K562 (cell line): ENCODE measurements around the gene DGAT2. TPM values are rescaled to one million over a fixed set of nuclear protein-coding genes. Genes with fewer than 3 reads are reported as not detected.

ENCODE experiments used
- AFF1 ChIP-seq, 2 experiments: fragments of 450-650 bp; IDR thresholded peaks; 2 replicates each; pipeline ENCODE4 v1.6.1; 2018; ENCODE audit warnings: mild to moderate bottlenecking in 2 of 2, low read depth in 1 of 2; ENCODE audit not compliant: partially characterized antibody in 2 of 2
- EP300 ChIP-seq: IDR thresholded peaks from 2 replicates; pipeline ENCODE4 v1.6.1; 2012; ENCODE audit warnings: low read length, improper control_type of control experiment
- ILK ChIP-seq: fragments of 450-650 bp; IDR thresholded peaks from 2 replicates; pipeline ENCODE4 v1.6.1; 2016; ENCODE audit warnings: missing genetic modification characterization, low read depth, mild to moderate bottlenecking, missing compliant biosample characterization, moderate library complexity, borderline replicate concordance
- IRF1 ChIP-seq: sonication (generic); formaldehyde crosslinking; IDR thresholded peaks from 2 replicates; pipeline ENCODE4 v1.8.0; 2022; ENCODE audit warnings: missing genetic modification reagents, mild to moderate bottlenecking, borderline replicate concordance
- KDM2B ChIP-seq: fragments of 250-450 bp; sonication (Bioruptor Pico); IDR thresholded peaks from 2 replicates; pipeline ENCODE4 v1.8.0; 2021; ENCODE audit warnings: mild to moderate bottlenecking, moderate library complexity
- MAFF ChIP-seq: IDR thresholded peaks from 2 replicates; pipeline ENCODE4 v1.6.1; 2012; ENCODE audit warnings: low read length, improper control_type of control experiment
- MAFK ChIP-seq: IDR thresholded peaks from 2 replicates; pipeline ENCODE4 v1.6.1; 2011; ENCODE audit warnings: low read length, improper control_type of control experiment
- SMARCE1 ChIP-seq: fragments of 450-650 bp; IDR thresholded peaks from 2 replicates; pipeline ENCODE4 v1.7.1; 2016; ENCODE audit warnings: mild to moderate bottlenecking
- TEAD4 ChIP-seq, 2 experiments: sonication (generic) in 1 of 2; formaldehyde crosslinking in 1 of 2; IDR thresholded peaks; 2 replicates each; pipeline versions ENCODE4 v1.6.1 to v1.8.0; 2012 to 2022; ENCODE audit warnings: borderline replicate concordance in 1 of 2, inconsistent platforms in 1 of 2, low read length in 1 of 2, mild to moderate bottlenecking in 1 of 2, missing genetic modification reagents in 1 of 2
- ZBTB26 ChIP-seq: fragments of 450-650 bp; formaldehyde crosslinking; IDR thresholded peaks from 2 replicates; pipeline ENCODE4 v1.4.0; 2022; ENCODE audit warnings: missing genetic modification characterization
- ZC3H8 ChIP-seq: fragments of 450-650 bp; IDR thresholded peaks from 2 replicates; pipeline ENCODE4 v1.6.1; 2017
- ZSCAN29 ChIP-seq: fragments of 450-650 bp; IDR thresholded peaks from 2 replicates; pipeline ENCODE4 v1.6.1; 2017
- polyA plus RNA-seq, 8 experiments: library from polyadenylated mRNA; depleted of rRNA in 4 of 8; stranded (reverse) in 5 of 8; unstranded in 3 of 8; fragments of >200 nt; fragmentation: Nextera tagmentation in 2 of 8; fragmentation: Illumina TruSeq in 1 of 8; extraction: Ambion mirVana in 2 of 8; extraction: Trizol in 1 of 8; gene quantifications; 2 replicates each; pipeline versions ENCODE4 v1.2.1 to v1.2.3, GENCODE V29; 2011 to 2014; ENCODE audit warnings: inconsistent platforms in 1 of 8, missing spikeins in 1 of 8
- total RNA-seq, 7 experiments: library from RNA; depleted of rRNA in 6 of 7; stranded (reverse); fragments of >200 nt in 6 of 7; fragmentation: Illumina TruSeq in 2 of 7; extraction: Trizol in 2 of 7; gene quantifications; 2 replicates each; pipeline versions ENCODE4 v1.2.1 to v1.2.3, GENCODE V29; 2011 to 2021; ENCODE audit warnings: low replicate concordance in 1 of 7
- TF ChIP-seq, protein P1 (sequence below), 2 experiments: fragments of 450-650 bp; formaldehyde crosslinking in 1 of 2; IDR thresholded peaks; 2 replicates each; pipeline versions ENCODE4 v1.4.0 to v1.6.1; 2014 to 2020; ENCODE audit warnings: mild to moderate bottlenecking in 2 of 2, borderline replicate concordance in 1 of 2, low read depth in 1 of 2

Gene DGAT2
- total and polyA plus RNA-seq, 9 of the 15 experiments (the other 6 are each of a cell fraction or from before 2014, with no cell fraction given) = 0.68 to 2.8 (median 1.8) TPM

DNA sequence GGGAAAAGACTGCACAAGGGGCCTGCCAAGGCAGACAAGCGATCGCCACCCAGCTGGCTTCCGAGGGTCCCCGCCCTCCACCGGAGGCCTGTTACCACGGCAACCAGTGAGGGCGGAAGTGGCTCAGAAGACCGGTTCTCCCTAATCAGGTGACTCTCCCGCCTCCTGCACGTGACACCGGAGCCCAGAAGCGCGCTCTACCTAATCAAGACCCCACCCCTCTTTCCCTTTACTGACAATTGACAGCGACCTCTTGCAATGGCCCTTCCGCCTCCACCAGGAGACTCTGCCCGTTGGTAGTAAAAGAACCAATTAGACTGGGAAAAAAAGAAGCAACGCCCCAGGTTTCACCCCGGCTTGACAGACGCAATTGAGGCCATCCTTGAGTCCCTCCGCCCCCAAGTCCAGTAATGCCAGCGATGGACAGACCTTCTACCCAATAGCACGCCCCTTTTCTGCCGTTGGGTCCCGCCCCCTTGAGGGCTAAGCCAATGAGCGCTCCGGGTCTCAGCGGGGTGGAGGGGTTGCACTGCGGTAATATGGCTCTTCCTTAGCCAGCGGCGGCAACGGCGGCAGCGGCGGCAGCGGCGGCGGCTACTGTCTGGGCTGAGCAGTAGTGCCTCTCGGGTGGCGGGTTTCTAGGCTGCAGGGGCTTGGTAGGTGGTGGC, 46.2 kb downstream of the DGAT2 start, which contains the start of gene UVRAG (continued):
- TF ChIP-seq, protein P1, sequence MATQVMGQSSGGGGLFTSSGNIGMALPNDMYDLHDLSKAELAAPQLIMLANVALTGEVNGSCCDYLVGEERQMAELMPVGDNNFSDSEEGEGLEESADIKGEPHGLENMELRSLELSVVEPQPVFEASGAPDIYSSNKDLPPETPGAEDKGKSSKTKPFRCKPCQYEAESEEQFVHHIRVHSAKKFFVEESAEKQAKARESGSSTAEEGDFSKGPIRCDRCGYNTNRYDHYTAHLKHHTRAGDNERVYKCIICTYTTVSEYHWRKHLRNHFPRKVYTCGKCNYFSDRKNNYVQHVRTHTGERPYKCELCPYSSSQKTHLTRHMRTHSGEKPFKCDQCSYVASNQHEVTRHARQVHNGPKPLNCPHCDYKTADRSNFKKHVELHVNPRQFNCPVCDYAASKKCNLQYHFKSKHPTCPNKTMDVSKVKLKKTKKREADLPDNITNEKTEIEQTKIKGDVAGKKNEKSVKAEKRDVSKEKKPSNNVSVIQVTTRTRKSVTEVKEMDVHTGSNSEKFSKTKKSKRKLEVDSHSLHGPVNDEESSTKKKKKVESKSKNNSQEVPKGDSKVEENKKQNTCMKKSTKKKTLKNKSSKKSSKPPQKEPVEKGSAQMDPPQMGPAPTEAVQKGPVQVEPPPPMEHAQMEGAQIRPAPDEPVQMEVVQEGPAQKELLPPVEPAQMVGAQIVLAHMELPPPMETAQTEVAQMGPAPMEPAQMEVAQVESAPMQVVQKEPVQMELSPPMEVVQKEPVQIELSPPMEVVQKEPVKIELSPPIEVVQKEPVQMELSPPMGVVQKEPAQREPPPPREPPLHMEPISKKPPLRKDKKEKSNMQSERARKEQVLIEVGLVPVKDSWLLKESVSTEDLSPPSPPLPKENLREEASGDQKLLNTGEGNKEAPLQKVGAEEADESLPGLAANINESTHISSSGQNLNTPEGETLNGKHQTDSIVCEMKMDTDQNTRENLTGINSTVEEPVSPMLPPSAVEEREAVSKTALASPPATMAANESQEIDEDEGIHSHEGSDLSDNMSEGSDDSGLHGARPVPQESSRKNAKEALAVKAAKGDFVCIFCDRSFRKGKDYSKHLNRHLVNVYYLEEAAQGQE (IDR thresholded peaks at IDR 0.05; ENCODE audit: borderline replicate concordance) = peak; percentile 96
- TF ChIP-seq, protein P1 (CRISPR knock-in tag; IDR thresholded peaks at IDR 0.05; ENCODE audit: low read depth) = no peak
- TF ChIP-seq TEAD4 (IDR thresholded peaks at IDR 0.05; ENCODE audit: low read length) (no peak), TEAD4 (CRISPR knock-in tag; IDR thresholded peaks at IDR 0.05; ENCODE audit: borderline replicate concordance) (no peak), EP300 (no peak; the same call in 1 of the 2 replicates), ZBTB26 (CRISPR knock-in tag) (no peak), MAFF (no peak), ZC3H8 (no peak), ZSCAN29 (no peak), KDM2B (no peak), ILK (tag) (no peak), SMARCE1 (no peak), AFF1 (IDR thresholded peaks at IDR 0.05; ENCODE audit: low read depth in 1 of 2, partially characterized antibody in 2 of 2) (peak in 1 of 2 experiments; percentile 64), MAFK (no peak; the same call in 1 of the 2 replicates), IRF1 (CRISPR knock-in tag) (no peak)
